ENCODE measurements around the gene SERPINC1. TPM values are rescaled to one million over a fixed set of nuclear protein-coding genes. Genes with fewer than 3 reads are reported as not detected.

SERPINC1 gene
- total and polyA plus RNA-seq, 2 of the 8 experiments (the other 6 are each of a cell fraction or from before 2014, with no cell fraction given): 0.08 TPM; not detected in 1

GRCh38 chr1:173903827-173904531 lies 13.1 kb downstream of the SERPINC1 start:
- H3K14ac ChIP-seq (ENCODE audit: insufficient read length): no peak overlapping the region
- no peak overlapping the region for H4K5ac ChIP-seq (ENCODE audit: insufficient read length, low read depth, low read length)
- H2BK20ac ChIP-seq (ENCODE audit: low read length): no peak overlapping the region
- H3K9ac ChIP-seq (replicated peaks in 1 of 4; ENCODE audit: extremely low read depth in 1 of 4, low read depth in 3 of 4, low read length in 3 of 4): no peak overlapping the region
- H3K4ac ChIP-seq (replicated peaks; ENCODE audit: insufficient read length, low read depth, low read length): no peak overlapping the region
- DNase-seq (ENCODE audit: low read depth in 1 of 2, low spot score in 2 of 2) (no peak), FAIRE-seq (no peak)
- H3K79me2 ChIP-seq (ENCODE audit: control insufficient read depth in 1 of 2, insufficient read depth in 2 of 2, low read length in 2 of 2): no peaks in the 10 kb centered on the region
- no peak overlapping the region for H2BK12ac ChIP-seq (ENCODE audit: low read depth, low read length)
- H3K9me3 ChIP-seq (ENCODE audit: insufficient read depth in 2 of 2, low read depth in 1 of 2, low read length in 1 of 2): no peaks in the 10 kb centered on the region
- no peaks in the 10 kb centered on the region for H3K27me3 ChIP-seq (replicated peaks in 1 of 4; ENCODE audit: control insufficient read depth in 3 of 4, extremely low read depth in 1 of 4, insufficient read depth in 3 of 4, low read length in 3 of 4)
- no peak overlapping the region for H2AFZ ChIP-seq (ENCODE audit: low read length)
- 89% methylated on average over 6 of the region's 6 CpGs; no CpG with 5 or more reads in 1 of the 2 experiments for WGBS, 2 experiments (ENCODE audit: extremely low coverage in 1 of 2, insufficient coverage in 1 of 2, insufficient read length in 1 of 2, insufficient replicate concordance in 2 of 2, low coverage in 1 of 2, low lambda C conversion rate in 2 of 2, missing lambda C conversion rate in 1 of 2)
- H3K4me2 ChIP-seq (ENCODE audit: insufficient read depth in 1 of 2, low read depth in 2 of 2, low read length in 2 of 2): no peak overlapping the region
- H3K4me3 ChIP-seq (ENCODE audit: extremely low read depth in 1 of 4, insufficient read depth in 2 of 4, low read depth in 3 of 4, low read length in 4 of 4): no peak overlapping the region
- no peak overlapping the region for H3K18ac ChIP-seq (ENCODE audit: extremely low read depth, low read length)
- no peak overlapping the region for H2BK15ac ChIP-seq (ENCODE audit: low read length)
- no peak overlapping the region for H4K8ac ChIP-seq (ENCODE audit: extremely low read depth, insufficient read depth, low read length)
- H2AK5ac ChIP-seq (ENCODE audit: low read depth, low read length): no peak overlapping the region
- no peaks in the 10 kb centered on the region for H4K20me1 ChIP-seq (replicated peaks in 1 of 2; ENCODE audit: control insufficient read depth in 1 of 2, insufficient read depth in 2 of 2, low read length in 2 of 2)
- H3K27ac ChIP-seq (ENCODE audit: low read depth, low read length): no peak overlapping the region
- H3K56ac ChIP-seq (replicated peaks; ENCODE audit: insufficient read length, low read depth, low read length): no peak overlapping the region
- H2BK120ac ChIP-seq (replicated peaks; ENCODE audit: low read depth, low read length): no peak overlapping the region
- ChIA-PET CTCF (ENCODE audit: partially characterized antibody) (interaction anchor here (0.6 to 0.9 kb wide), 2 partner anchors 10 to 34 kb away, joined by 3 to 4 read pairs; no protein-coding TSS in a partner anchor), POLR2A (ENCODE audit: partially characterized antibody) (interaction anchor here (1.8 to 2.0 kb wide), 2 partner anchors 35 to 39 kb away, joined by 9 read pairs; partner anchors contain the start of genes GAS5 and ZBTB37)
- H4K91ac ChIP-seq (replicated peaks; ENCODE audit: insufficient read length, low read length): no peak overlapping the region
- peaks cover 2% of the 10 kb centered on the region; the same call in 1 of the 2 replicates for H3K79me1 ChIP-seq (ENCODE audit: low read depth, low read length)
- H3K4me1 ChIP-seq (replicated peaks in 1 of 4; ENCODE audit: control insufficient read depth in 3 of 4, insufficient read depth in 4 of 4, low read length in 3 of 4): peaks cover 0 to 14% (median 2%) of the 10 kb centered on the region in 4 experiments; a peak in 4 of 7 replicates
- no peak overlapping the region for H3K23ac ChIP-seq (ENCODE audit: insufficient read length)
- H2BK5ac ChIP-seq (ENCODE audit: low read depth, low read length): no peak overlapping the region
- H3K23me2 ChIP-seq (ENCODE audit: low read depth, low read length): no peaks in the 10 kb centered on the region
- H3K36me3 ChIP-seq (ENCODE audit: control insufficient read depth in 2 of 4, insufficient read depth in 4 of 4, low read length in 3 of 4): no peaks in the 10 kb centered on the region
- TF ChIP-seq EP300 (IDR thresholded peaks at IDR 0.05; ENCODE audit: borderline replicate concordance in 1 of 2, low read depth in 2 of 2, low read length in 2 of 2) (no peak), SRF (IDR thresholded peaks at IDR 0.05; ENCODE audit: low read depth, low read length) (no peak), SUZ12 (IDR thresholded peaks at IDR 0.05; ENCODE audit: low read length) (no peak), USF2 (IDR thresholded peaks at IDR 0.05; ENCODE audit: low read length) (no peak), NRF1 (IDR thresholded peaks at IDR 0.05; ENCODE audit: low read depth, low read length) (no peak), EZH2 (IDR thresholded peaks at IDR 0.05; ENCODE audit: low read depth, low read length, severe bottlenecking) (no peak), TEAD4 (IDR thresholded peaks at IDR 0.05; ENCODE audit: low read depth, low read length) (no peak), SIRT6 (IDR thresholded peaks at IDR 0.05; ENCODE audit: low read length) (no peak), POU5F1 (IDR thresholded peaks at IDR 0.05; ENCODE audit: low read depth, low read length) (no peak), PHF8 (conservative IDR thresholded peaks at IDR 0.05; ENCODE audit: low read depth, low read length) (no peak), HDAC6 (IDR thresholded peaks at IDR 0.05; ENCODE audit: low read depth, low read length) (no peak), CEBPB (IDR thresholded peaks at IDR 0.05; ENCODE audit: low read depth, low read length) (no peak)

Data from H1 (cell line).